ENCODE results near the gene TIGAR. TPM values are rescaled to one million over a fixed set of nuclear protein-coding genes. Genes with fewer than 3 reads are reported as not detected.

Gene TIGAR
- total and polyA plus RNA-seq, 2 donors (not counting 1 experiment from before 2014, with no cell fraction given): 15.3 to 19.5 TPM

DNA sequence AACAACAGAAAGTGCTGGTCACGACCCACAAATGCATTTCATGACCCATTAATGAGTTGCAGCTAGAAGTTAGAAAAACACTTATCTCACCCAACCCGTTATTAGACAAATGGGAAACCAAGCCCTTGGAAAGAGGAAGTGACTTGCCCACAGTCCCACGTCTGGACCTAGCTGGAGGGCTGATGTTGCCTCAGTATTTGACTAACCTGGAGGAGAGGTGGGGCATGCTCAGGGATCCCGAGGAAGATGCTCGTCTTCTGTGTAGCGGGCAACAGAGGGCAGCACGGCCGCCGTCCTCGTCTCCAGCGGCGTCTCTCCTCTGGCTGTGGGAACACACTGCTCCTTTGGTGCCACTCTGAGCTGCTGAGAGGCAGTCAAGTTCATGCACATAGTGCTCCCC lies 34.8 kb upstream of the TIGAR start:
- TF ChIP-seq CTCF (conservative IDR thresholded peaks at IDR 0.05 in 1 of 2, IDR thresholded peaks at IDR 0.05 in 1 of 2; ENCODE audit: low read depth in 1 of 2, low read length in 2 of 2) (no peak), EZH2 (IDR thresholded peaks at IDR 0.05; ENCODE audit: low read length, missing control alignments) (no peak)
- Histone ChIP-seq H2AFZ (ENCODE audit: low read length) (no peak overlapping the region), H3K4me1 (ENCODE audit: control insufficient read depth, extremely low read depth, insufficient read depth, low read length) (no peaks in the 10 kb centered on the region), H3K27ac (ENCODE audit: insufficient read depth, low read length) (no peak overlapping the region), H3K4me3 (replicated peaks in 1 of 4; ENCODE audit: control extremely low read depth in 1 of 4, insufficient read depth in 1 of 4, low read depth in 3 of 4, low read length in 4 of 4) (no peak overlapping the region), H3K9ac (ENCODE audit: insufficient read depth, low read length) (no peak overlapping the region), H3K27me3 (ENCODE audit: control insufficient read depth, insufficient read depth, low read length) (no peaks in the 10 kb centered on the region), H4K20me1 (ENCODE audit: control insufficient read depth, extremely low read depth, insufficient read depth, low read length) (no peaks in the 10 kb centered on the region), H3K79me2 (ENCODE audit: control insufficient read depth, insufficient read depth, low read length) (no peaks in the 10 kb centered on the region), H3K9me3 (ENCODE audit: control insufficient read depth, insufficient read depth, low read depth, low read length) (no peaks in the 10 kb centered on the region), H3K36me3 (ENCODE audit: control insufficient read depth, insufficient read depth, low read length) (no peaks in the 10 kb centered on the region), H3K4me2 (ENCODE audit: extremely low read depth, insufficient read depth, low read length) (no peak overlapping the region)
- no peak for DNase-seq (ENCODE audit: low read depth in 2 of 2)

- Histone ChIP-seq H3K36me3 (ENCODE audit: control insufficient read depth, insufficient read depth, low read length) (no peaks in the 10 kb centered on the region), H2AFZ (ENCODE audit: low read length) (no peak overlapping the region), H3K9ac (ENCODE audit: insufficient read depth, low read length) (no peak overlapping the region), H3K27me3 (ENCODE audit: control insufficient read depth, insufficient read depth, low read length) (no peaks in the 10 kb centered on the region), H3K4me2 (ENCODE audit: extremely low read depth, insufficient read depth, low read length) (no peak overlapping the region), H4K20me1 (ENCODE audit: control insufficient read depth, extremely low read depth, insufficient read depth, low read length) (no peaks in the 10 kb centered on the region), H3K4me3 (replicated peaks in 1 of 4; ENCODE audit: control extremely low read depth in 1 of 4, insufficient read depth in 1 of 4, low read depth in 3 of 4, low read length in 4 of 4) (no peak overlapping the region), H3K4me1 (ENCODE audit: control insufficient read depth, extremely low read depth, insufficient read depth, low read length) (no peaks in the 10 kb centered on the region), H3K79me2 (ENCODE audit: control insufficient read depth, insufficient read depth, low read length) (no peaks in the 10 kb centered on the region), H3K9me3 (ENCODE audit: control insufficient read depth, insufficient read depth, low read depth, low read length) (no peaks in the 10 kb centered on the region), H3K27ac (ENCODE audit: insufficient read depth, low read length) (no peak overlapping the region)
- TF ChIP-seq CTCF (conservative IDR thresholded peaks at IDR 0.05 in 1 of 2, IDR thresholded peaks at IDR 0.05 in 1 of 2; ENCODE audit: low read depth in 1 of 2, low read length in 2 of 2) (no peak), EZH2 (IDR thresholded peaks at IDR 0.05; ENCODE audit: low read length, missing control alignments) (no peak)
- no peak for DNase-seq (ENCODE audit: low read depth in 2 of 2)
Measured at GRCh38 chr12:4286771-4287317, 34.2 kb upstream of the TIGAR start.

GRCh38 chr12:4287325-4288211 lies 33.4 kb upstream of the TIGAR start:
- no peak overlapping the region for H3K9ac ChIP-seq (ENCODE audit: insufficient read depth, low read length)
- no peaks in the 10 kb centered on the region for H3K79me2 ChIP-seq (ENCODE audit: control insufficient read depth, insufficient read depth, low read length)
- no peaks in the 10 kb centered on the region for H3K9me3 ChIP-seq (ENCODE audit: control insufficient read depth, insufficient read depth, low read depth, low read length)
- no peak overlapping the region for H2AFZ ChIP-seq (ENCODE audit: low read length)
- no peak overlapping the region for H3K4me3 ChIP-seq (replicated peaks in 1 of 4; ENCODE audit: control extremely low read depth in 1 of 4, insufficient read depth in 1 of 4, low read depth in 3 of 4, low read length in 4 of 4)
- no peak overlapping the region for H3K4me2 ChIP-seq (ENCODE audit: extremely low read depth, insufficient read depth, low read length)
- no peaks in the 10 kb centered on the region for H4K20me1 ChIP-seq (ENCODE audit: control insufficient read depth, extremely low read depth, insufficient read depth, low read length)
- no peaks in the 10 kb centered on the region for H3K4me1 ChIP-seq (ENCODE audit: control insufficient read depth, extremely low read depth, insufficient read depth, low read length)
- no peak overlapping the region for H3K27ac ChIP-seq (ENCODE audit: insufficient read depth, low read length)
- peaks cover 2% of the 10 kb centered on the region for H3K27me3 ChIP-seq (ENCODE audit: control insufficient read depth, insufficient read depth, low read length)
- H3K36me3 ChIP-seq (ENCODE audit: control insufficient read depth, insufficient read depth, low read length): no peaks in the 10 kb centered on the region
- DNase-seq (ENCODE audit: low read depth in 2 of 2): peak in 1 of 2 donors; percentile 54
- TF ChIP-seq CTCF (conservative IDR thresholded peaks at IDR 0.05 in 1 of 2, IDR thresholded peaks at IDR 0.05 in 1 of 2; ENCODE audit: low read depth in 1 of 2, low read length in 2 of 2) (no peak), EZH2 (IDR thresholded peaks at IDR 0.05; ENCODE audit: low read length, missing control alignments) (no peak)

Measured in fibroblast of lung (primary cell).